Fibroblast of the aortic adventitia (primary cell): ENCODE data around the gene KCNN2. TPM values are rescaled to one million over a fixed set of nuclear protein-coding genes. Genes with fewer than 3 reads are reported as not detected.

Experiments used
- DNase-seq: peaks from one replicate; pipeline ENCODE4 v3.0.0-alpha.2; 2010; ENCODE audit warnings: low read depth
- H3K4me3 ChIP-seq: 2 replicates; pipeline ENCODE4 v1.5.1; 2011; ENCODE audit warnings: low read depth, mild to moderate bottlenecking, control low read depth, low read length, moderate library complexity
- total RNA-seq: library from RNA; depleted of rRNA; stranded (reverse); fragments of >200 nt; gene quantifications from 2 replicates; pipeline ENCODE4 v1.2.3, GENCODE V29; 2012; ENCODE audit warnings: low replicate concordance
- TF ChIP-seq, protein P1 (sequence below): IDR thresholded peaks from 2 replicates; pipeline ENCODE4 v1.5.1; 2011; ENCODE audit warnings: mild to moderate bottlenecking, low read length, control low read depth, inconsistent platforms; ENCODE audit not compliant: insufficient read depth

The KCNN2 gene
- total RNA-seq = not detected in 2 replicates

DNA sequence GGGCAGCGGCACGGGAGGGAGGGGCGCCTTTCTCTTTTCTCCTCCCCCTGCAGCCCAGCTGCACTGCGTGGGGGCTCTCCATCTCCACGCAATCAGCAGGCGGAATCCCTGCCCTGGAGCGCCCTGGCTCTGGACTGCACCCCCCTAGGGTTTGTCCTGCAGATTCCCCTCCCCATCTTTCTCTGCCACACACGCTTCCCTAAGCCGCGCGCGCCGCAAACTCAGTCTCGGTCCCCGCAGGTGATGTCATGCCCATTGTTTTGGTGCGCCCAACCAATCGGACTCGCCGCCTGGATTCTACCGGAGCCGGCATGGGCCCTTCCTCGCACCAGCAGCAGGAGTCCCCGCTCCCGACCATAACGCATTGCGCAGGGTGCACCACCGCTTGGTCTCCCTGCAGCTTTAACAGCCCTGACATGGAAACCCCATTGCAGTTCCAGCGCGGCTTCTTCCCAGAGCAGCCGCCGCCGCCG, at the start of gene KCNN2:
Gene KCNN2, plus strand, starts transcription at position 347 of the 473 bp plus-strand sequence. Its CDS starts 70 bp downstream, at position 417.
- DNase-seq = peak; percentile 1
- no peak within 1 kb of the TSS for H3K4me3 ChIP-seq
- TF ChIP-seq, protein P1, sequence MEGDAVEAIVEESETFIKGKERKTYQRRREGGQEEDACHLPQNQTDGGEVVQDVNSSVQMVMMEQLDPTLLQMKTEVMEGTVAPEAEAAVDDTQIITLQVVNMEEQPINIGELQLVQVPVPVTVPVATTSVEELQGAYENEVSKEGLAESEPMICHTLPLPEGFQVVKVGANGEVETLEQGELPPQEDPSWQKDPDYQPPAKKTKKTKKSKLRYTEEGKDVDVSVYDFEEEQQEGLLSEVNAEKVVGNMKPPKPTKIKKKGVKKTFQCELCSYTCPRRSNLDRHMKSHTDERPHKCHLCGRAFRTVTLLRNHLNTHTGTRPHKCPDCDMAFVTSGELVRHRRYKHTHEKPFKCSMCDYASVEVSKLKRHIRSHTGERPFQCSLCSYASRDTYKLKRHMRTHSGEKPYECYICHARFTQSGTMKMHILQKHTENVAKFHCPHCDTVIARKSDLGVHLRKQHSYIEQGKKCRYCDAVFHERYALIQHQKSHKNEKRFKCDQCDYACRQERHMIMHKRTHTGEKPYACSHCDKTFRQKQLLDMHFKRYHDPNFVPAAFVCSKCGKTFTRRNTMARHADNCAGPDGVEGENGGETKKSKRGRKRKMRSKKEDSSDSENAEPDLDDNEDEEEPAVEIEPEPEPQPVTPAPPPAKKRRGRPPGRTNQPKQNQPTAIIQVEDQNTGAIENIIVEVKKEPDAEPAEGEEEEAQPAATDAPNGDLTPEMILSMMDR = no peak

GRCh38 chr5:114312658-114313057, 49.2 kb upstream of the KCNN2 start:
- no peak for DNase-seq
- TF ChIP-seq, protein P1 = no peak
- no peak overlapping the region for H3K4me3 ChIP-seq

- no peak overlapping the region for H3K4me3 ChIP-seq
- TF ChIP-seq, protein P1 = no peak
- DNase-seq = no peak
These were observed 47.8 kb upstream of the KCNN2 start for GRCh38 chr5:114314061-114314460.

GRCh38 chr5:114316167-114316566, 45.7 kb upstream of the KCNN2 start:
- H3K4me3 ChIP-seq = no peak overlapping the region
- TF ChIP-seq, protein P1 = no peak
- DNase-seq = no peak

DNA sequence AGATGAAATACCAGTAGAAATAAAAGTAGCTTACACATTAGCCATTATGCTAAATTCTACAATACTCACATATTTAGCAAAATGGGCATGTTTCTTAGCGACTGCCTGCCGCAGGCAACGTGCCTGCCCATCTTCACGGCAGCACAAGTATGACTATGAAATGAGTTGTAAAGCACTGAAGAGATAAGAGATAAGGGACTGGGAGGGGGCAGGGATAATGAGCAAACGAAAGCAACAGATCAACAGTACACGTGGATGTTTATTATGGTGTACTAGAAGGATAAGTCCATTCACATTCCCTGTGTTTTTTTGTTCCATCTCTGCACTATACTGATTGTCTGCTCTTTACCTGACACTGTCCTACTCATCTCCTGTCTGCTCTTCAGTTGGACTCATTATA, 44.1 kb upstream of the KCNN2 start:
- H3K4me3 ChIP-seq = no peak overlapping the region
- TF ChIP-seq, protein P1 = no peak
- DNase-seq = no peak

GRCh38 chr5:114319236-114319635, 42.6 kb upstream of the KCNN2 start:
- TF ChIP-seq, protein P1 = no peak
- DNase-seq = no peak
- no peak overlapping the region for H3K4me3 ChIP-seq

DNA sequence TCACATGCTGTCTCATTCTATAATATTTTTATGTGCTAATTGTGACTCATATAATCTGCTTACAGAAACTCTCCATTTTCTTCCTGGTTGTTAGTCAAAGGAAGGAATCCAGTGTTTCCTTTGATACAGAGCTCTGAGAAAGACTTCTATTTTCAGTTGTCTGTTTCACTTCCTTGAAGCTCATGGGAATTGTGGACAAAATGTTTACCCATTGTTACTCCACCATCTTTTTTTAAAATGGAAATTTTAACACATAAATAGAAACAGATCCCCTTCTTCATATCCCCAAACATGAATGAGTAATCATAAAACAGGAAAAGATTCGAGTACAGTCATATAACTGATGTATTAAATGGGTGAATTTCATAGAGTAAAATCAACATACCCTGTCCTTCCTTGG, 42.0 kb upstream of the KCNN2 start:
- H3K4me3 ChIP-seq = no peak overlapping the region
- DNase-seq = no peak
- TF ChIP-seq, protein P1 = no peak
